Measurements from ENCODE around the gene BLOC1S5.
A peak's percentile ranks its signal among the peaks of the same experiment; 100 is the strongest.
"Not testable (repeated sequence)": the region's sequence is repeated elsewhere in the genome, so short reads cannot be mapped to it uniquely, and the experiment has no call there.

The BLOC1S5 gene

DNA sequence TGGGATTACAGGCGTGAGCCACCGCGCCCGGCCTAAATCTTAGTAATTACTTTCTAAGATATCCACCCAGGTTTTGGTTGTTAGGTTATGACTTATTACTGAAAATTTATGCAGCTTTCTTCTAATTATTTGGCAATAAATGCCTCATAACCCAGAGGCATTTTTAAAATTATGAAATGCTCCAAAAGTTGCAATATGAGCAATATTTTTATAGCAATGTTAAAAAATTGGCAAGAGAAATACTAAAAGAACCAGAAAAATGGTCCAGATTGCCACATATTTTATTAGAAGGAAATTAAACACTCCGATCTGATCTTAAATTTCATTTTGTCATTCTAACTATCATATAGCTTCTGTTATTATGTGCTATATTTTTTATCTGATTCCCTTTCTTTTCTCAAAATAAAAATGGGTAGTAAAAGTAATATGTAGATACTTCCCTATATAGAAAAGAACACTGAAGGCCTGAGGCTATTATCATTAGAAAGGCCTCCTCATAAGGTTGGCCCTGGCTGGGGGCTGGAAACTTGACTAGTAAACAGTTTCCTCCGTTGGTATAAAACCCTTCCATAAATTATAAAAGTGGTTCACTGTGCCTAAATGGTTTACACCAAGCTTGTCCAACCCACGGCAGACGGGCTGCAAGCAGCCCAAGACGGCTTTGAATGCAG, 22.1 kb downstream of the BLOC1S5 start:
- DNase-seq = no peak

DNA sequence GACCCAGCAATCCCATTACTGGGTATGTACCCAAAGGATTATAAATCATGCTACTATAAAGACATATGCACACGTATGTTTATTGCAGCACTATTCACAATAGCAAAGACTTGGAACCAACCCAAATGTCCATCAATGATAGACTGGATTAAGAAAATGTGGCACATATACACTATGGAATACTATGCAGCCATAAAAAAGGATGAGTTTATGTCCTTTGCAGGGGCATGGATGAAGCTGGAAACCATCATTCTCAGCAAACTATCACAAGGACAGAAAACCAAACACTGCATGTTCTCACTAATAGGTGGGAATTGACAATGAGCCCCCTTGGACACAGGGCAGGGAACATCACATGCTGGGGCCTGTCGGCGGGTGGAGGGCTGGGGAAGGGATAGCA, 30.1 kb downstream of the BLOC1S5 start:
- DNase-seq = not testable (repeated sequence)

DNA sequence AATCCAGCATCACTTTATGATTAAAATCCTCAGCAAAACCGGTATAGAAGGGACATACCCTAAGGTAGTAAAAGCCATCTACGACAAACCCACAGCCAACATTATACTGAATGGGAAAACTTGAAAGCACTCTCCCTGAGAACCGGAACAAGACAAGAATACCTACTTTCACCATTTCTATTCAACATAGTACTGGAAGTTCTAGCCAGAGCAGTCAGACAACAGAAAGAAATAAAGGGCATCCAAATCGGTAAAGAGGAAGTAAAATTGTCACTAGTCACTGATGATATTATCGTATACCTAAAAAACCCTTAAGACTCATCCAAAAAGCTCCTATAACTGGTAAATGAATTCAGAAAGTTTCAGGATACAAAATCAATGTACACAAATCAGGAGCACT, 33.3 kb downstream of the BLOC1S5 start:
- DNase-seq = no peak

DNA sequence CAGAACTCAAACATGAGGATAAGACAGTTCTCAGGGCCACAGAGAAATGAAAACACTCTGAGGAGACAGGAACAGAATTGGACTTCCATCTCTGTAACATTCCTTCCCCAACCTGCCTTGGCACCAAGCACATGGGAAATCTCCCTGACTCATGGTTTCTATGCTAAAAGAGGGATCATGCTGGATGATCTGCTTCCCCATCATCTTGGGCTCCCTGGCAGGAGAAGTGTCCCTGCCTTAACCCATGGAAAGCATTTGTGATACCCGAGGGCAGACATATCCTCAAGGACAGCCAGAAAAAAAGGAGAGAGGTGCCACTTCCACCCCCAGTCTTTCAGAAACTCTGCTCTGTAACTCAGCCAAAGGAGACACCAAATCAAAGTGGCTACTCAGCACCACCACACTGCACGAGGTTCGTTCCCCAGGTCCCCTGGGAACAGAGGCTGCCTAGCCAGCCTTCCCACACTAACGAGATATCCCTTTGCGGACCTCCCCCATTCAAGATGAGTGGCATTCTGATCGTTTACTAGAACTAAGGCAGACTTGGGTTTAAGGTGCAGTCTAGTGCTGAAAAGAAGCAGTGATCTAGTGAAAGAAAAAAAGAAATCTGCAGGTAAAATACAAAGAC, 34.8 kb downstream of the BLOC1S5 start:
- DNase-seq = no peak

DNA sequence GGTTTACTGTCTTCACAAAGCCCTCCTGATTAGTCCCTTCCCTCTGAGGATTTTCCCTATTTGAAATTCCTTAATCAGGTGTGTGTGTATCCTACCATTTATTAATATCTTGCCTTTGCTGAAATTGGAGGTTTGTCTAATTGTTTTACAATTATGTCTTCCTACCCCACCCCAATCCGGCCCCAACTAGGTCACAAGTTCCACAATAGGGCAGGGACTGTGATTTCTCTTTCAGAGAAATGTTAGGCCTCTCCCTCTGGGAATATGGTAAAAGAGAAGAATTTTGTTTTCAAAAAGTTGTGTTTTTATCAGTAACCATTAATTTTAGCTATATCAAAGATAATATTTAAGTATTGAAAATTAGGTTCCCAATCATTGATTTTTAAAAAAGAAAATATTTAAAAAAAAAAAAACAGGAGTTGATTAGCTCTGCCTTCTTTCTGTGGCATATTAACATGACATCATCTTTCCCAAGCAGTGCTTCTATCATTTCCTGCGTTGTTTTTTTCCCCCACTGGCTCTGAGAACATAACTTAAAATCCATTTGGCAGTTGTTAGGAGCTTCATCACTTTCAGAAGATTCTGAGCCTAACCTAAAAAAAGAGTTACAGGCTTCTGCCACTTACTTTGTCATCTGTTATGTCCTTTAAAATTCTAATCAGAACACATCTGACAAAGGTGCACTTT, 36.1 kb downstream of the BLOC1S5 start:
- DNase-seq = no peak

DNA sequence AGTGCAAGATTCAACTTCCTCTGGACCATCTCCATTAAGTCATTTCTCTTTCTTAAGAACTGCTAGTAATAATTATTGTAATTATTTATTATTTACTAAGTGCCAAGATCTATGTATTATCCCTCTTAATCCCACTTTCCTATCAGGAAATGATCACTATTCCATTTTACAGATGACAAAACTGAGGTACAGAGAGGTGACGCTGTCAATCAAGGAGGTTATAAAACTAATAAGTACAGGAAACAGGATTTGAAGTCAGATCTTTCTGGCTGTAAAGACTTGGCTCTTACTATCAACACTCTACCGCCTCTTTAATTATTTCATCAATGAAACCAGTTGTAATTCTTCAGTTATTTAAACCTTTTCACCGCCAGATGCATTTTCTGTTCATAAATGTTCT, 37.4 kb downstream of the BLOC1S5 start:
- no peak for DNase-seq

DNA sequence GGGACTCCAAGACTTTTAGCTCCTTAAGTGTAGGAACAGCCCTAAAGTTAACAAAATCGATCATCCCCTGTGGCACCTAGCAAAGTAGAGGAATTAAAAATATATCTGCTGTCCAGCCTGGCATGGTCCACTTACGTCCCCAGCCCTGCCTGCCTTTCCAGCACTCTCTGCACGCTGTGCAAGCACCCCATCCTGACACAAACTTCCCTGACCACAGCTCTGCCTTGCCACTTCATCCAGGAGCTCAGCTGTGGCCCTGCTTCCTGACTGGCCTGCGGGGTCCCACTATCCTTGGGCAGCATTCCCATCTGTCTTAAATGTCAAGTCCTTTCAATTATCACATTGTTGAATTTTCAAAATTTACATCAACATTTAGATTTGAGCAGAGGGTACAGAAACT, 39.0 kb downstream of the BLOC1S5 start:
- DNase-seq = no peak

DNA sequence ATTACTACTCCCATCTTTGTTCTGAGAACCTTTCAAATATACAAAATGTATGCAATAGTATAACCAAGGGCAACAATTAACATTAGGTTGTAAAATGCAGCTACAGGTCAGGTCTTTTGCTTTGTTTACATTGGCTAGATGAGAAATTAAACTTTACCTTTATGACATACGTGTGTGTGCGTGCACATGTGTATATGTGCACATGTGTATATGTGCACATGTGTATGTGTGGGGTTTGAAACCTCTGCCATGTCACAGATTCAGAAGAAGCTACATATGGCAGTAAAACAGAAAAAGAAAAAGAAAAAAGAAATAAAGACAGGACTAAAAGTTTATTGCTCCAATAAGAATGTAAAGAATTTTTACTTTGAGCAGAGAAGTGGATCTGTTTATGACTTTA, 40.6 kb downstream of the BLOC1S5 start:
- no peak for DNase-seq

DNA sequence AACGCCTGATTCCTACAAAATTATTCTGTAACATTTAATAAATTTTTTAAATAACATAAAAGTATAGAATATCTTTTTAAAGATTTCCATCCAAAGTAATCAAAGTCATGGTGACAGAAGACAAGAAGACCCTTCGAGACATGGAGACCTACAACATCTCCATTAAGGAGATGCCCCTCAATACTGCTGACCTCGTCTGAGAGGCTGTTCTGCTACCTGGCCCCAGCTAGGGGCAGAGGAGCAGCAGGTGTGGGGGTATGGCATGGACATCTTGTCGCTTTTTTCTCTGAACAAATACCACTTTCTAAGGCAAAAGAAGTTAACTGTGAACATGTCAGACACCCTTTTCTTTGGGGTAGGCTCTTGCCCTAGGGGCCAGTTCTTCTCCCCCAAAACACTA, 44.1 kb downstream of the BLOC1S5 start:
- no peak for DNase-seq

DNA sequence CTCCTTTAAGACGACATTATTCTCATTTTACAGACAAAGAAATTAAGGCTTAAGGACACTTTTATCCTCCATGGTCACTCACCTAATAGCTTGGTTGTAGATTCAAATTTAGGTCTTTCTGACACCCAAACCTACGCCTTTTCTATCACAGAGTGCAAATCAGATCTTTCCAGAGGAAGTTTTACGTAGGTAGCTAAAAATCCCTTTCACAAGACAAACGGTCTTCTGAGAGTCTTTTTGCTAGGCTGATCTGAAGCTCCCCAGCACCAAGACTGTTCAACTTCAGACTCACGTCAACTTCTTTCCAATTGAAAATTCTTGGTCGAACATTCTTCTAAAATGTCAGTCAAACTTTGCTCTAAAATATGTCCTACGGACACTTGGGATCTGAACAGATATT, 46.5 kb downstream of the BLOC1S5 start:
- DNase-seq = no peak

DNA sequence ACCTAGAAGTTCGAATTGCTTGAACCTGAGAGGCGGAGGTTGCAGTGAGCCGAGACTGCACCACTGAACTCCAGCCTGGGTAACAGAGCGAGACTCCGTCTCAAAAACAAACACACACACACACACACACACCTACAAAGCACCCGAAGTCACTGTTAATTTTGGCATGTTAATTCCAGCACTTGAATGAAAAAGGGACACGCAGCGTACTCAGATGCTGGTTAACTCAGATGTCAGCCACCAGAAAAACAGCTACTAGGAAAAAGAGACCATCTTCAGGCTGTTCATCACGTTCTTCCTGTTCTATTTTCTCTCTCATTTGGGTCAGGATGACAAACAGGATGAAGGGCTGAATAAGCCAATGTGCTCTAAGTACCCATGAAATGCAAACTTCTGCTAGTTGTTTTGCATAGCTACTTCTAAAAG, 46.9 kb downstream of the BLOC1S5 start:
- no peak for DNase-seq

DNA sequence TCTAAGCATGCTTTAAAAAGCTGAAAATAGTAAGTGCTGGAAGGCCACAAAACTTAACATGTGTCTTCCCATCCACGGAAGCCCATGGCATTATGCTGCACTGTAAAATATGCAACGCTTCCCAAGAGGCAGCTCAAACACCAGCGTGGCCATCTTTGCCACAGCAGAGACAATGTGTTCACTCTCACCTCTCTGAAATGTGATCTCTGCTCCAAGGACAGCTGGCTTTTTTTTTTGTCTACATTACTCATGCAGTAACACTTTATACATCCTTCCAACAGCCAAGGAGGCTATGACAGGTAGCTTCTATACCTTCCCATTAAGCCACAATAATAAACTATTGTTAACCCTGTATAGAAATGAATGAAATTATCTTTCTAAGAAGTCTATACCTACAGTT, 49.2 kb downstream of the BLOC1S5 start:
- no peak for DNase-seq

DNA sequence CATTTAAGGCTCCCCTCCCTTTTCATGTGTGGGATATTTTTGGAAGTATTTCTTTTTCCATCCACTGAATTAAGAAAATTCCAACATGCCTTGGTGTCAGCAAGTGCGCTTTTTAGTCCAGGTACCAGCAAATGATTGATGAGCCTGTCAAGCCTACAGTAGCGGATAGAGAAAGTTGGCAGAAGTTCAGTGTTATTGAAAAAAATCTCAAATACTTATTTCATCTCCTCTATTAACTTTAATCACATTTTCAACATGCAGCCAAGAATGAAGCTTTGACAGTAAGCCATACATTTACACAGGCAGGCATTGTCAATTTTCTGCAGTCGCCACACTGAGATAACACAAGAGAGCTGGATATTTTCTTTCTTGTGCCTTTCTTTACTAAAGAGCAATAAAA, 50.4 kb downstream of the BLOC1S5 start:
- no peak for DNase-seq

DNA sequence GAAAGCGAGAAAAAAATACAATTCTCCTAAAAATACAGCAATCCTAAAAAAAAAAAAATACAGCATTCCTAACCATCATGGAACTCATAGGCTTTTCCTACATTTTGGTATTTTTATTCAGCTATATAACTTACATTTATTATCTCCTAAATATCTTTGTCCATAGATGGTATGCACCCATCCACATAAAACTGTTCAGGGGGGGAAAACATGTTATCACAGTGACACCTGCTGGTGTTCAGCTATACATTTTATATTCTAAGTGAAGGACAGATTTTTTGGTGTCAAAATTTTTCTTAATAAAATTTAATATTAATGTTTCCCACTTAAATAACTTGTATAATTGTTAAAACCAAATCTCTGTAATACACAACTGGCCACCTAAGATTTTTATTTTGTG, 58.0 kb downstream of the BLOC1S5 start:
- DNase-seq = peak; percentile 43

DNA sequence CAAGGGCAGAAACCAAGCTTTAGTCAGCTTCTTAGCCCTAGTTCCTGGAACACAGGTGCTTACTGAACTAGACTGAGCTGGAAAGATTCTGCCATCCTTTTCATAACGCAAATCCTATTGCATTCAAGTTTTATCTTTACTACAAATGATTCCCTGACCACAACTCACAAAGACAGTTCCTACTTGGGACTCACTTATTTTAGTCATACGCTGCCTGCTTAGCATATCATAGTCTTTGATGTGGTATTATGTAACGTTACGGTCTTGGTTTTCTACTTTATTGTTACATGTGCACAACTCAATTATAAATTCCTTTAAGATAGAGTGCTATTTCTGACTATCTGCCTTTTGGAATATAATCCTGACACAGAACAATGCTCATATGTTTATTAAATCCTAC, 59.1 kb downstream of the BLOC1S5 start:
- DNase-seq = no peak

DNA sequence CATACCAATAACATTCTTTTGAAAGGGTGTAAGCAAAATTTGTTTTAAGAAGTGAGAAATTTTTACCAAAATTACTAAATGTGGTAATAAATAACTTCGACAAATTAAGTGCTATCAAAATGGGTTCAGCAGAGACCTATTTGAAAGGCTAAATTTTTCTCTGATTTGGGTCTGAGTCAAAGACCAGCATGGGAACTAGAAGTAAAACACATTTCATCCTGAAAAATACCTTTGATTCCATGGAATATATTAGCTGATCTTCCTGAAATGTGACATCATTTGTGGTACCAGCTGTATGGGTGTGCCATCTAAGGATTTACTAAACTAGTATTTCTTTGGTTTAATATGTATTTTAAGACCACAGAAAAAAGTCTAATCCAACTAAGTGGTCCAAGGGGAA, 63.6 kb downstream of the BLOC1S5 start:
- no peak for DNase-seq

DNA sequence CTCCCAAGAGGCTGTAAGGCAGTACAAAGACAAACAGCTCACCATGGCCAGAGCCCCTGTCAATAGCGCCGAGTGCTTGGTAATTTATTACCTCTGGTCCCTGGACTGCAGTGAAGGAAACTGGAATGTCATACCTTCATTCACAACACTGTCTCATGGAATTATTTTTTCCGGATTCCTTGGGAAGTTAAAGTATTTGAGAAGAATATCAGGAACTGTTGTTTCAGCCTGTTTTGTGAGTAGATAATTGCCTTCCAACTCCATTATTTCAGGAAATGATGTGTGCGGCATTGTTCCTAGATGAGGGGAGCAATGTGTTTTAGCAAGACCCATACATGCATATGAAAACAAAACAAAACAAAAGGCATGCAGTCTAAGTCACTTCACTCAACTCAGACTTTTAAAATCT, 64.0 kb downstream of the BLOC1S5 start:
- DNase-seq = no peak

DNA sequence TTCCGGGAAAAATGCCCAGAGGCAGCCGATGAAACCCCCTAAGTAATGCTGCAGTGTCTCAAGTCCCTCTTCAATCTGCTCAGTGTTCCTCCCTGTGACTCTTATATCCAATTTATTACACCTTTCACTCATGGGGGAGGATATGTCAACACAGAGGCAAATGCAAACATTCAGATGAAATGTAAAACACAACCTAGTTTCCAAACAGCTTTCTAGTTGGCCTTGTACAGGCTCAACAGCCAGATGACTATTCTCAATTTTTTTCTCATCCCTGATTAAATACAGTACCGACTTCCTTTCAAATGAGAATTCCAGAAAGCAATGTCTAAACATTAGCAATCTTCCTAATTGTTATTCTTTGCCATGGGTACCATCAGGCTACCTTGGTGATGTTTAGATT, 65.0 kb downstream of the BLOC1S5 start:
- no peak for DNase-seq

DNA sequence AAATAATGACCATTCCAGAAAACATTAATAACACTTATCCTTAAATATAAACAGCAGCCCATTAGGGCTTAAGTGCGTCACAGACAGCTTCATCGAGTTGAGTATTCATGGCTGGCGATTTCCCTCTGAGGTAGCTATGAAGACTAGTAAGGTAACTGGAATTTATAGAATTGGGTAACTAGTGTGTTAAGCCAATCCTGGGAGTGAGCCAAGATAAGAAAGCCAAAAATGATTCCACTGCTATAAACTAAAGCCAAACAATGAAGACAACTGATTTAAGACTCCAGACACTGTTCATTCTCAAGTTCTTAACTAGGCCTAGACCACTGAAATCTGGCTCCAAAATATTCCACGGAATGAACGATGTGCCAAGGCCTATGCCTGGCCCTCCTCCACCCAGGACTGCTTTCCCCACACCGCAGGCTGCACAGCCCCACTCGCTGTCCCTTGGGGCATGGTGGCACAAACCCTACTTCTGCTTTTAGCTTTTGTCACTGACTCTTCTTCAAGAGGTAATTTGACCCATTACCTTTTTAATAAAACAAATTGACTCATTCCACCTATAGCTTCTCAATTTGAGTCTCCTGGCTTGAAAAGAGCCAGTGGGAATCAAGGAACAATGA, 66.0 kb downstream of the BLOC1S5 start:
- DNase-seq = no peak

DNA sequence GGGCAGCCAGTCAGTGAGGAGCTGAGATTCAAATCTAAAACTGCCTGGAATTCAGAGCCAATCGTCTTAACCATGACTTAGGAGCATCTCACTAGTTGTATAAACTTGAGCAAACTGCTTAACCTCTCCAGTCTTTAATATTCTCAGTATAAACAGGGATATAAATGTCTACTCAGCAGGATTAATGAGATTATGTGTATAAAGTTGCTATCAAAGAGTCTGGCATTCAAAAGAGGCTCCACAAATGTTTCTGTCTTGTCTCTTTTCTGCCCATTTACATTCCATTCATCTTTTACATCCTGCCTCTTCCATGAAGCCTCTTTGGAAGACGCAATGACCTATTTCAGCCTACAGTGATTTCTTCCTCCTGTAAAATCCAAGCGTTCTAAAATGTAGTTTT, 66.9 kb downstream of the BLOC1S5 start:
- no peak for DNase-seq

DNA sequence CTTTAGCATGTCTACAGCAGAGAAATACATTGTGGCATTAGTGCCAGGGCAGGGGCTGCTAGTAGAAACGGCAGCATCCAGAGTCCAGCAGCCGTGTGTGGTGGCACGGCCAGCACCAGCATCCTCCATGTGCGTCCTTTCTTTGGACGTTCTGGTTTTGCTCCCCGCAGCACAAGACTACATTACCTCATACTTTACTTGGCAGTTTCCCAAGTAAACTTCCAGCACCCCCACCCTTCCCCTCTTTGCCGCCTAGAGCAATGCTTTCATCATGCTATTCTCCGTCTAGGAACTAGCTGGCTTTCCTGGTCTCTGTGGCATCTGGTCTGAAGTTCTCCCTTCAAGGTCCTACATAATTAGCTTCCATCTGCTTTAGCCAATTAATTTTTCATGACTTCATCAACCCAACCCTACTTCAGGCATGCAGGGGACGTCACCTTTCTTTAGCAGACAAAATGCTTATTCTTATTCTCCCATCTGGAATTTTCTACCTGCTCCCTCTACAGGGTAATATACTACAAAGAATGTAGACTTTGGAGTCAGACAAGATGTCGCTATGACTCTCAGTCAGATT, 67.6 kb downstream of the BLOC1S5 start:
- no peak for DNase-seq

DNA sequence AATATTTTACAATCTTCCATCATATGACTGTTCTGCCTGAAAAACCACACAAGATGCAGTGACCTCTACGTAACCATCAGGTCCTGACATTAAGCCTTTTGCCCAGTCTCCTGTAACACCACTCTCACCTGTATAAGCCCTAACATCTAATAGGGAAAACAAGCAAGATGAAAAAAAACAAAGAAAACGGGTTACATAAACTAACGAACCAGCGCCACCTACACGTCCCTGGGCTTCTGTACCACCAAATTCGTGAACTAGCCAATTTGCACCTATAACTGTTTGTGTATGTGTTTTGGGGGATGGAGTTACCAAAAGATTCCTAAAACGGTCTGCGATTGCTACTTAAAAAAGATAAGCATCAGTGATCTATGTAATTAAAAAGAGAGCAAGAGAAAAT, 70.2 kb downstream of the BLOC1S5 start:
- DNase-seq = no peak

DNA sequence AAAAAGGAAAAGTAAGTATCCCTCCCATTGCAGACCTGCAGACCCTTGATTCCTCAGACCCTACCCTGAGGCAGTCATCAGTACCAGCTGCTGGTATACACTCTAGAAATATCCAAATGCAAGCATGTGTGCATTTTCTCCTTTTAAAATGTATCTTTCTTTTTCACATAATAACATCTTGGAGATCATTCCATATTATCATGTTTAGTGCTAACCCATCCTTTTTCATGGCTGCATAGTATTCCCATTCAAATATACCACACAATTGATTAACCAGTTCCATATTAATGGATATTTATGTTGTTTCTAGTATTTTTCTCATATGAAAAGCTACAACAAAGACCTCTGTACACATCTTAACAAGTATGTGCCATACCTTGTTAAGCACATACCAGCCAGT, 70.8 kb downstream of the BLOC1S5 start:
- DNase-seq = no peak

All from NCI-H748 treated with DMSO at 0.1 percent for 48 hours (cell line).